Stimulated activated CD8-positive, alpha-beta memory T cell treated with anti-CD3 and anti-CD28 coated beads, Interleukin-7, amount 100 ng/mL, for 48 hours (primary cell): ENCODE results near the gene SEMA4C.
"Not testable (repeated sequence)": the region's sequence is repeated elsewhere in the genome, so short reads cannot be mapped to it uniquely, and the experiment has no call there.

Source experiments
- DNase-seq, 2 donors: peaks; one replicate each; pipeline ENCODE4 v3.0.0-alpha.2; 2020; ENCODE audit warnings: low read depth in 1 of 2; ENCODE audit errors: extremely low read depth in 1 of 2

The SEMA4C gene

DNA sequence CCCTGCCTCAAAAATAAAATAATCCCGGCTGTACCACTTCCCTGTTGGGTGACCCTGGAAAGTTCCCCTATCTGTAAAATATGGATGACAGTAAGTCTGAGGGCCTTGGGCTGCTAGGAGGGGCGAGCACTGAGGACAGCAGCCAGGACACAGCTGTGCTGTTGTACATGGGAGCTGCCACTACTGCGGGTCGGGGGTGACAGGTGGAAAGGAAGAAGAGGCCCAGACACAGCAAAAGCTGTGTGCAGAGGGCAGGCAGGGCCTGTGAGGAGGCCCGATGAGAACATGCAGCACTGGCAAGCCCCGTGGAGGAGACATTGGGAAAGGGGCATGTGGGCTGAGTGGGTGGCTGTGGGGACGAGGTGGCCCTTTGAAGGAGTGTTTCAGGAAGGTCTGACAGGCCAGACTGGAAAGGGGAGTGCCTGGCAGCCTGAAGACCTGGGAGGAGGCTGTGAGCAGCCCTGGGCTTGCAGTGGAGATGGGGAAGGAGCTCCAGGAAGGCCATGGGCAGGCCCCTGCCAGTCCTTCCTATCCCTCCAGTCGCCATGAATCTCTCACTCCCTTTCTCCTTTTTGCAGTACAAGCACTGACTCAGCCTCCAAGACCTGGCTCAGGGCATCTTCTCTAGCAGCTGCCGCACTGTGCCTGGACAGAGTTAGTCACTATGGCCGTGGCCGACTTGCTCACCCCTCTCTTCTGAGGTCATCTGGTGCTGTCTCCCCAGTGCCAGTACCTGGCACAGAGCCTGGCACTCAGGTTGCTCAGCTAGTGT lies 28.9 kb upstream of the SEMA4C start:
- DNase-seq, result no peak

DNA sequence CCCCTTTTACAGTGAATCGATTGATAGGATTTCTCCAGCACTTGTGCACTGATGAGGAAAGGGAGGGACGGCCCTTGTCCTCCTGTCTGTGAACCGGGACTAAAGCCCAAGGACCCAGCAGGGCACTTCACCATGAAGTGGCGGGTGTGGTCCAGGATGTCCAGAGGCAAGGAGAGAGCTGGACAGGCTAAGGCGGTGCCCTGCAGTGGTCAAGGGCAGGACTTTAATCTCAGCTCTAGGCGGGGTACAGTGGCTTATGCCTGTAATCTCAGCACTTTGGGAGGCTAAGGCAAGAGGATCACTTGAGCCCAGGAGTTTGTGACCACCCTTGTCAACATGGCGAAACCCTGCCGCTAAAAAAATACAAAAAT lies 28.2 kb upstream of the SEMA4C start:
- DNase-seq, result no peak

DNA sequence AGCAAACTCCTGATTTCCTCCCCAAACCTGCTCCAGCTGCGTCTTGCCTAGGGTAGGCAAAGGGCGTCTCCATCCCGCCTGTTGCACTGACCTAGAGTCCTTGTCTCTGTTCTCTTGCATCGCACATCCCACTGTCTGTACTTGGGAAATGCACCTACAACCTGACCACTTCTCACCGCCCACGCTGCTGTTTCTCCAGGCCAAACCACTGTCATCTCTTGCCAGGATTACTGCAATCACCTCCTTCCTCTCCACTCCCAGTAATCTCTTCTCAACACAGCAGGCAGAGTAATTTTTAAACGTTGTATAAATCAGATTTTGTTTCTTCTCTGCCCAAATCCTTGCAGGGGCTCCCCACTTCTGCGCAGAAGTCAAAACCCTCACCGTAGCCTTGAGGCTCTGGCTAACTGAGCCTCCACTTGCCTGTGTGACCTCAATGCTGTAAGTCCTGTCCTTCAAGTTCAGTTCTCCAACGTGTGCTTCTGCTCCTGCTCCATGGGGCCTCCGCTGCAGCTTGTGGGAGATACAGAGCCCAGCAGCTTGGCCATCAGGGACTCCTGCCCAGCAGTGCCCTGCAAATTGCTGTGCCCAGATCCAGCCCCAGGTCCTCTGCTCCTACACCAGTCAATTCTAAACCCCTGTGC lies 27.7 kb upstream of the SEMA4C start:
- no peak for DNase-seq

DNA sequence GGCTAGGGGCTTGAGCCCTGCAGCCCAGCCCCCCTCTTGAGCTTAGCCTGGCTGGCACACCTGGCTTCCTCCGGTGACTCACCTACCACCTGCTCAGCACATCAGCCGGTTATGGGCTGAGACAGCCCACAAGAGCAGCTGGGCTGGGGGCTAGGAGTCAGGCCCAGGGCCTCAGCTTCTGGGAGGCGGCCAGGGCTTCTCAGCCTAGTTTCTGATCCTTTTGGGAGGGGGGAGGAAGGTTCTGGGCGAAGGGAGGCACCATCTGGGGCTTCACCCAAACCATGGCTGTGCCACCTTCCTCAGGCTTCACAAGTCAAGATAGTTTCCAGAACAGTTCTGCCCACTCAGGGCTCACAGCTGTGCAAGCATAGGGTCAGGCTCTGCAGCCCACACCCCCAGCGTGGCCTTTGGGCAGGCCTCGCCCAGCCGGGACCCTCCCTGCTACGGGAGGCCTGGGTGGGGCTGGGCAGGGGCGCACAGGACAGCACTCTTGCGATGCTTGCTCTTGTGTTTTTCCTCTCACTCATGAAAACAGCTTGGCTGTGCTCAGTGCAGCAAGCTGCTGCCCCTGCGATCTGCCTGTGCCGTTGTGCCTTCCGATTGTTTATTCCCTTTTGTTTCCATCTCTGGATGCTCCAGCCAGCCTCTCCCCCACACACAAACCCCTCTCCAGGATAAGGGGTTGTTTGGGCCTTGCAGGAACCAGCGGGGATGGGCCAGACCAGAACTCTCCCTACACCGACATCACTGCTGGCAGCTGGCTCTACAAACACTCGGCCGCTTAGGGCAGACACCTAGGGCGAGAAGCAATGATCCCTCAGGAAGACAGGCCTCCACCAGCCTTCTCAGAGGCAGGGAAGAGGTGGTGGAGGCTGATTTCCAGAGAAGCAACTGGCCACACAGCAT lies 26.1 kb upstream of the SEMA4C start:
- no peak for DNase-seq

DNA sequence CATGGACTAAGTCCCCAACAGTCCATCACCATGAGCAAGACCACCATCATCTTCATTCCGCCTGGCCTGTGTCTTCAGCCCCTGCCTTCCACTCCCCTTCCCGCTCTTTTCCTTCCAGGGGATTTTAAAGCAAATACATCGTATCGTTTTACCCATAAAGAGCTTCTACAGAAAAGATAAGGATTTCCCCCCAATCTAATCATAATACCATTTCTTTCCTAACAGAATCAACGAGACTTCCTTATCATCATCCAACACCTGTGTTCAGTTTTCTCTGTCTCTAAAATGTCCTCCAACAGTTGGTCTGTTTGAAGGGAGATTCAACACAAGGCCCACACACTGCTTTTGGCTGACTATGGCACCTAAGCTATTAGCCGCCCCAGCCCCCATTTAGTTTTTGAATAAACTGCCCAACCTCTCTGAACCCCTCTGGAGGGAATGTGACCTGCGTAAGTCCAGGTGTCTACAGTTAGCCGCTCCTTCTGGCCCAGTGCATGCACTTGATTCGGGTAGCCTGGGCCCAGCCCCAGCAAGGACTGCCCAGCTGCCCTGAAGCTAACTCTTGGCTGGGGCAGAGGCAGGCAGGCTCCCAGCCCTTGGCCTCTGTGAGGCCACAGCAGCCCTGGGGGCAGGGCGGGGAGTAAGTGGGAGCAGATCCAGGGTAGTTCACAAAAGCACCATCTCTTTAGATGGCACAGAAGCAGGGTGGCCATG lies 25.3 kb upstream of the SEMA4C start:
- no peak for DNase-seq

DNA sequence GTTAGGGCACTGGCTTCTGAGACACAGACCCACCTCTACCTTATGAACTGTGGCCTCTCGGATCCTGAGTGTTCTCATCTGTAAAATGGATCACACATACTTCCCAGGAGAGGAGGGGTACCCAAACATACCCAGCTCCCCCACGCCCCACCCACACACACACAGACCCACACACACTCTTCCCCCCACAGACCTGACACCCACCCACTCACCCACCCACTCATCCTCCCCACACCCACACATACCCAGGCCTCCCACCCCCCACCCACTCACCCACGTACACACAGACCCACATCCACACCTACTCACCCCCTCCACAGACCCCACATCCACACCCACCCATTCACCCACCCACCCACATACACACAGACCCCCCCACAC lies 24.3 kb upstream of the SEMA4C start:
- no peak for DNase-seq

DNA sequence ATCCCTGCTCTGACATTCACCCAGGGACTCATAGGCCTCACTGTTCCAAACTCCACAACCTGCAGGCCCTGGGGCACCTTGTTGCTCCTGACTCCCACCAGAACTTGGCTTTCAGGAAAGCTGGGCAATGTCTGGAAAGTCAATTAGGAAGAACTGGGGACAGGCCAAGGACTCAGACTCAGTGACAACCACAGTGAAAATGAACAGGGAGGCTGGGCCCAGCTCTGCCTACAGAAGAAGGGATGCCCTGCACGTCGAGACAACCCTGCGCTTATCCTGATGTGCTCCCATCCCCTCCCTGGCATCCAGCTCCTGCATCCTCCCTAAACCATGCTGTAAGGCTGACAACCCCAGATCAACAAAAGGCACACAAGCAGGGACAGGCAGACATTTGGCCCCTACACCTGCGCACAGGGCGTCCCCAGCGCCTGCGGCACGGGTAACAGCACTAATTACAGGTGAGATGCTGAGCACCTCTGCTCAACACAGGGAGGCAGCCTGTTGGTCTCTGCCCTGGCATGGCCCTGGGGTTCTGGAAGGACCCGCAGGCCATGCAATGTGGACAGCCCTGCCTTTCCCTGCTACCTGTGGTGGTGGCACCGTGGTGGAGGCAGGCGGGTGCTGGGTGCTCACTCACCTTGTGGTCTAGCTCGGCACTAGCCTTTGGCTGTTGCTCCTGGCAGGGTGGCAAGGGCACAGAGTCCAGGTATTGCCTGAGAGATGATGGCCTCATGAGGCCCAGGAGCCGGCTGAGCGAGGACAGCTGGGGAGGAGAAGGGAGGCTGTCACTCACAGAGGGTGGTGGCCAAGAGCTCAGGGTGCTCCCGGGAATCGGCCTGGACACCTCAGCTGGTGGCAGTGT lies 23.6 kb upstream of the SEMA4C start:
- no peak for DNase-seq

DNA sequence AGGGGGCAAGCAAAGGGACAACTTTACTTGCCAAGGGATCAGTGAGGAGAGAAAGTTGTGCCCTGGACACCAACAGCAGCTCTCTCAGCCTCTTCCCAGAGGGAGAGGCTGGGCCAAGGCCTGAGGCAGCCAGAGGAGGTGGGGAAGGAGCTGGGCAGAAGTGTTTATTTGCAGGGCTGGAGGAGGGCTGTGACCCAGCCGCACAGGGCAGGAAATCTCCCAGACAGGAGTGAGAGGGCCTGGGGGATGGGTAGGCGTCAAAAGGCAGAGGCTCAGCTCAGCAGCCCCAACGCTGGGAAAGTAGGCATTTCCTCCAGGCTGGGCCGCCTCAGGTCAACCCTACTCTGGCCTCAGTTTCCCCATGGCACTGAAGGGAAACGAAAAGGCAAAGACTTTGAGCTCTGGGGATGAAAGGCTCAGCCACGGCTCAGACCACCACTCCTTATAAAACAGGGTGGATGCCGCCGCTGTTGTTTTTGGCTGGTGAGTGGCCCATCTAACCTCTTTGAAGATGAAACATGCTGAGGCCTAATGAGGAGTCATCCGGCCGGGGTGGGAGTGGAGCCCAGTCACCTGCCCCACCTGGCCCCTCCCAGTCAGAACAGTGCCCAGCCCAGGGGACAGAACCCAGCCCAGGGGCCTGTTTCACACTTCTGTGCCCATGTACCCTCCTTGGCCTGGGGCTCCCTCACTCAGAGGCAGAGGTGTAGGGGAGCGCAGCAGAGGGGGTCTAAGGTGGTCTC lies 21.9 kb upstream of the SEMA4C start:
- DNase-seq, result no peak

DNA sequence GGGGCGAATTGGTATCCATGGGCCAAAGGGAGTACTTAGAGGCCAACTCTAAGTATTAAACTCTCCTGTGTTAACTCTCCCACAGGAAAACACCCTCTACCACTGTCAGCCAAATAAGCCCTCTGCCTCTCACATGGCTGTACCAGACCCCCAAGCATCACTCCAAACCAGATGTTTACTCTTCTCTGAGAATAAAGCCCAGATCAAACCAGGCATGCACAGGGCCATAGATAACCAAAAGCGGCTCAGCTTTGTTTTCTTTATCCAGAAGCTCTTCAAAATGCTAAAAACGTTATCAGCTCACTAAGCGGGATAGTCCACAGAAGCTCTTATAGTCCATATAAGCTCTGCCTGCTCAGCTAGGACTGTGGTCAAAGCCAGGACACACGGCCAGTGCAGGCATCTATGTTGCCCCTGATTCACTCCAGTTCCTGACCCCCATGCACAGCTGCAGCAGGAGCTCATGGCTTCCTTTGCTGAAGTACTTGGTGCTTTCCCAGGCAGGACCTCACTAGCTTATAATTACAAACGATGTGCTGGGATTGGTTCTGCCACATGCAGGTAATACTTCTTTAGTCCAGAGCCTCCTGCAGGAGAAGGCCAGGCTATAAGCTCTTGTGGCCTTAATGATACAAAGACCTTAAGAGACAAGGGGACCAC lies 21.0 kb upstream of the SEMA4C start:
- DNase-seq, result no peak

DNA sequence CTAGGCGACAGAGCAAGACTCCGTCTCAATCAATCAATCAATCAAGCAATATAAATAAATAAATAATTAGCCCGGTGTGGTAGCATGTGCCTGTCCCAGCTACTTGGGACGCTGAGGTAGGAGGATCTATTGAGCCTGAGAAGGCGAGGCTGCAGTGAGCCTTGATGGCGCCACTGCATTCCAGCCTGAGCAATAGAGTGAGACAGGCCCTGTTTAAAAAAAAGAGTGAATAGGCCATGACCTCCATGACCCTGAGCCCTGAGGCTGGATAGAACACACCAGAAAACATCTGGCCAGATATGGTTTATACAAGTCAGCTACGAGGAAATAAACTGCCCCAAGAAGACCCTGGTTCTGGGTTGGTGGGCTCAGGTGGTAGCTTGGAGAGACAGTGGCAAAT lies 20.4 kb upstream of the SEMA4C start:
- DNase-seq, result no peak

DNA sequence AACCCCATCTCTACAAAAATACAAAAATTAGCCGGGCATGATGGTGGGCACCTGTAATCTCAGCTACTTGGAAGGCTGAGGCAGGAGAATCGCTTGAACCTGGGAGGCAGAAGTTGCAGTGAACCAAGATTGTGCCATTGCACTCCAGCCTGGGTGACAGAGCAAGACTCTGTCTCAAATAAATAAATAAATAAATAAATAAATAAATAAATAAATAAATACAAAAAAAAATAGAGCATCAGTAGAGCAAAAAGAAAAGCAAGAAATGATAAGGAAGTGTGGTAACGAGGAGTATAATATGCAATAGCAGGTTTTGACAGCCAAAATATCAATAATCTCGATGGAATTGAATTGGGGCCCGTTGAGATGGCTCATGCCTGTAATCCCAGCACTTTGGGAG lies 19.6 kb upstream of the SEMA4C start:
- not testable (repeated sequence) for DNase-seq

DNA sequence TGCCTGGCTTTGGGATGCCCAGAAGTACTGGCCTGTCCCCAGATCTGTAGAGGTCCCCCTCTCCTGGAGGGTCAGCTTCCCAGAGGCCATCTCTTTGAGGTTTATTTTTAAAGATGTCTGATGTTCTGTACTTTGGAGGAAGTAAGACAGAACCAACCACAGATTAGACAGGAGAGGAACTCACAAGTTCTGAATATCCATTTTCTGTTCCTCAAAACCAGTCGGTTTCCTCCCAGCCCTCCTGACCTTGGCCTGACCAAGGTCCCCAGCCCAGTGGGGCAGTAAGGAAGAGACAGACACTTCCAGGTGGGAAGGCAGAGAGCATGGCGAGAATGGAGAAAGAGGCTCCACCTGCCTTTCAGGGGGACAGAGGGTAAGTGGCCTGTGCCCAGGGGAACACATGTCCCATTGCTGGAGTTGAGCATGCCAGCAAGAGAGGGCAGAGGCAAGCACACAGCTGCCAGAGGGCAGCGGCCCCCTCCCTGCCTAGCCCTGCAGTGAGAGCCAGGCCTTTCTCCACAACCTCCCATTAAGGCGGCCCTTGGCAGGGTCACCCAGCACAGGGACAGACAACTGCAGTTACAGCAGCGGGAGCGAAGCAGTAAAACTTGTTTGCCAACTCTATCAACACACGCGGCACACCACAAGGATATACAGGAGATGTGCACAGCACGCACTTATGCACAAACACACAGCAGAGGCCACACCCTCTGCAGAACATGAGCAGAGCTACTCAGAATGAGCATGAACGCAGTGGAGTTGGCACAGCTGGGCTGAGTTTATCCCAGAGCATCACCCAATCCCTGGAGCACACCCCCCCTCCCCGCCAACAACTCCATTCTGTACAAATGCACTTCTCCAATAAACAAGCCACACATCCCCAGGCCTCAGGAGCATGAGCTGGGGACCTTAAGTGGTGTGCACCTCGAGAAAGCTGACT lies 18.5 kb upstream of the SEMA4C start:
- no peak for DNase-seq

DNA sequence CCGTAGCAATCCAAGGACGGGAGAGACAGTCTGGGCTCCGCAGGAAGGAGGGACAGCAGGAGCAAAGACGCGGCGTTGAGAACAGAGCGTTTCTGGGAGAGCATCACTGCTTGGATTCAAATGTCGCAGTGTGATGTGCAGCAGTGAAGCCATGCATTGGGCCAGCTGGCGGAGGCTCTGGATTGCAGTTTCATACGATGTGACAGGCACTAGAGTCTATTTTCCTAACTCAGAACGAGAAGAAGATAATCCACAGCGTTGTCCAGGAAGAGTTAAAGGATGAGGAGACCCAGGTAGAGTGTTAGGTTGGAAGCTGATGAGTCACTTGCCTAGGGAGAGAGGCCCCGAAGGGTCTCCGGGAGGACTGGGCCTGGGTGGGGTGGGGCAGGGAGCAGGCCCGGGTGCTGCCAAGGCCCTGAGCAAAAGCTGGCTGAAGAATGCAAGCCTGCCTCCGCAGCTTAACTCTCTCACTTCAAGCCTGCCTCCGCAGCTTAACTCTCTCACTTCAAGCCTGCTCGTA lies 17.7 kb upstream of the SEMA4C start:
- DNase-seq, result no peak

DNA sequence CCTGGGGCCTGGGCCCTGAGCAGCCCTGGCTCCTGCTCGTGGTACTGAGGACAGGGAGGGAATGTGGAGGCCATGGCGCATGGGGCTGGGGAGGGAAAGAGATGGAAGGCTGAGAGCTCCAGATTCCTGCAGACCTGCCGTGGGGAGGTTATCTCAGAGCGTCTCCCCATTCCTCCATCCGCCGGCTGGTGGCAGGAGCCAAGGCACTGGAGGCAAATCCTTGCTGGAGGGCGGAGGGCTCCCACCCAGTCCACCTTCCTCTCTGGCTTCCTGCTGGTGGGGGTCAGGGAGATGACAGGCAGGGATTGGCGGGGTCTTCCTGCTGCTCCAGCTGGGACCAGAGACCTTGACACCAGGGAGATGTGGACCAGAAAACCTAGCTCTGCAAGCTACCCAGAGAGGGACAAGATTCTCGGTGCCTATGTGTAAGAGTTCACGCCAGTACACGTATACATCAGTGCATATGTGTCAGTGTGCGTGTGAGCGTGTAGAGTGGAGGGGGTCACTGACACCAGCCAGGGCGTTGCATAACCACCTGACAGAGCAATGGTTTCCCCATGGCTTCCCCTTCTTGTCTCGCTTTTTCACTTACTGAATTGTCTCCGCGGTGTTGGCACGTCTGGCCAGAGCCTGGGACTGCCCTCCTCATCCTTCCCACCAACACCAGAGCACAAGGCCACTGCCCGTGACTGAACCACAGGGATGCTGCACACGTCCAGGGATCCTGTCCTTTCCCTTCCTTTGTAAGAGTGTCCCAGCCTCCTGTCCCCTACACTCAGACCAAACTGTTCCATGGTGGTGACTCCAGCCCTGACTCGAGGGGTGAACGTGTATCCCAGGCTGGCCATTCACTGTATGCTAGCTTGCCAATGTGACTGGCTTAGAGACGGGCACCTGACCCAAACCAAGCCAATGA lies 15.8 kb upstream of the SEMA4C start:
- no peak for DNase-seq

DNA sequence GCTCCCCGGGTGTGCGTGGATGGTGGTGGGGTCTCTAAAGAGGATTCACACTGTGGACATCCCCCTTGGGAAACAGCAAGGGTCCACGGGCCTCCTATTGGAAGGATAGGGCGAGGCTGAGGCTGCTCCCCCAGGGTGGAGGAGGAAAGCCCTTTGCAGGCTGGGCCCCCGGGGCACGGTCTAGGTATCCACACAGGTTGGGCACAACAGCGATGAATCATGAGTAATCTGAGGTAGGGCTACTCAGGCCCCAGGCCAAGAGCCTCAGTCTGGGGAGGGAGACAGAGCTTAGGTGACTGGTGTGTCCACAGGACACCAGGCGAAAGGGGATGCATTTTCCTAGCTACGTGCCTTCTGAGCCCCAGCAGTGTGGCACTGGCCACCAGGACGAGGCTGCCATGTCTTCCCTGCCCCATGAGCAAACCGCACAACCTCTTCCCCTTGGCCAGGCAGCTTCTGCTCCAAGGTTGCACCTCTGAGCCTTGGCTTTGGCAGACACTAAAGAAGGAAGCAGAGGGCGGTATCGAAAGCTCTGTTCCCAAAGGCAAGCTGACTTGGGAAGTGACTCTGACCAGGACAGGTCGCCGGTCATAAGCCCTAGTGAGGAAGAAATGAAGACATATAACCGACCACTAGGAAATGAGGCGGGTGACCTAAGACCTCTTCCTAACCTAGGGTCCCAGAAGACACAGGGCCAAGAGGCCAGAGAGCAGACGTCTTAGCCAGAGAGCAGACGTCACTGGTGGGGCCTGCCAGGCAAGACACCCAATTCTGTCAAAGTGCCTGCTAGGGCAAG lies 14.6 kb upstream of the SEMA4C start:
- no peak for DNase-seq

DNA sequence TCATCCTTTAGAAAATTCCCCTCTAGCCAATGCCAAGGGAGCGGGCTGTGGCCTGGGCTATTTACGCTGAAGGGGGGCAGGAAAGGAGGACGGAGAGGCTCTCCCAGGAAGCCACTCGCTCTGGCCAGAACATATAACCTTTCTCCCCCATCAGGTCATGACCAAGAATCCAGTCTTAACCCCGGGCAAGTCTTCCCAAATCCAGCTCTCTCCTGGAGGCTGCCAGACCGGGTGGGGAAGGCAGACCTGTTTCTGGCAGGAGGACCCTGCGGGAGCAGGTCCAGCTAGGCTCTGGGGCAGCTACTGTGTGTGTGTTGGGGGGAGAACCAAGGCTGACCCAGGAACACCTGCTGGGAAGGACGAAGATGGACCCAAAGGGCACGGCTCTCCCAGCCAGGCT lies 13.4 kb upstream of the SEMA4C start:
- no peak for DNase-seq
